Activated CD4-positive, alpha-beta T cell treated with anti-CD3 and anti-CD28 coated beads, Interleukin-2, amount 50 U/mL, for 4 hours (primary cell): ENCODE data around the gene DGCR8.

ENCODE experiments used
- DNase-seq, 2 experiments: peaks; one replicate each; pipeline ENCODE4 v3.0.0-alpha.2; 2020

The DGCR8 gene

GRCh38 chr22:20092477-20092854 is 12.4 kb downstream of the DGCR8 start:
- DNase-seq = no peak

- no peak for DNase-seq
These were observed 13.6 kb downstream of the DGCR8 start for GRCh38 chr22:20093418-20094196.

- DNase-seq = no peak
These were observed 14.3 kb downstream of the DGCR8 start for GRCh38 chr22:20094197-20094807.

GRCh38 chr22:20095521-20095920 is 15.5 kb downstream of the DGCR8 start:
- DNase-seq = no peak

GRCh38 chr22:20096574-20097420 is 16.8 kb downstream of the DGCR8 start:
- DNase-seq = no peak

- no peak for DNase-seq
These were observed 19.2 kb downstream of the DGCR8 start for GRCh38 chr22:20099099-20099711.

- no peak for DNase-seq
These were observed 21.6 kb downstream of the DGCR8 start for GRCh38 chr22:20101638-20102037.

- DNase-seq = no peak
These were observed 22.3 kb downstream of the DGCR8 start for GRCh38 chr22:20102203-20102780.

GRCh38 chr22:20105456-20106204 is 25.6 kb downstream of the DGCR8 start:
- DNase-seq = no peak

GRCh38 chr22:20106205-20106848 is 26.3 kb downstream of the DGCR8 start:
- no peak for DNase-seq

GRCh38 chr22:20106849-20107237 is 26.8 kb downstream of the DGCR8 start:
- DNase-seq = no peak

GRCh38 chr22:20107471-20107901 is 27.4 kb downstream of the DGCR8 start:
- no peak for DNase-seq

GRCh38 chr22:20107951-20108756 is 28.1 kb downstream of the DGCR8 start:
- DNase-seq = no peak

GRCh38 chr22:20108757-20109230 is 28.8 kb downstream of the DGCR8 start:
- no peak for DNase-seq

GRCh38 chr22:20109411-20110358 is 29.6 kb downstream of the DGCR8 start:
- no peak for DNase-seq

- no peak for DNase-seq
These were observed 30.4 kb downstream of the DGCR8 start for GRCh38 chr22:20110359-20110985.

GRCh38 chr22:20111045-20111688 is 31.1 kb downstream of the DGCR8 start:
- no peak for DNase-seq
